PC-9 (cell line): ENCODE measurements around the gene OR56A5. TPM values are rescaled to one million over a fixed set of nuclear protein-coding genes. Genes with fewer than 3 reads are reported as not detected.

Experiments
- BruUV-seq: library from RNA; stranded (reverse); fragments of 400-500 nt; replicated peaks from 2 replicates; lab custom pipeline; 2021; lab: Mats Ljungman, UMichigan
- CTCF ChIA-PET: fragments of 300-600 bp; sonication (Branson Sonifier 250); formaldehyde crosslinking; loops from one replicate; lab custom pipeline; 2022; ENCODE audit warnings: antibody characterized with exemption; lab: Charles Lee
- POLR2A ChIA-PET: fragments of 300-600 bp; sonication (Branson Sonifier 250); formaldehyde crosslinking; loops from one replicate; lab custom pipeline; 2022; ENCODE audit warnings: antibody characterized with exemption; ENCODE audit not compliant: unreplicated experiment; lab: Charles Lee
- DNase-seq, 2 experiments: peaks; one replicate each; pipeline versions ENCODE4 v3.0.0 to v3.0.0-alpha.2; 2015 to 2022; ENCODE audit warnings: mixed read lengths in 1 of 2
- H2AFZ ChIP-seq: fragments of 200-600 bp; sonication (generic); 2 replicates; pipeline ENCODE4 v1.8.1; 2017; ENCODE audit warnings: antibody characterized with exemption
- H3F3A ChIP-seq: fragments of 200-600 bp; sonication (generic); 2 replicates; pipeline ENCODE4 v1.8.1; 2017; ENCODE audit warnings: antibody characterized with exemption, mild to moderate bottlenecking, low read depth; ENCODE audit not compliant: insufficient read depth
- H3K27ac ChIP-seq: fragments of 200-600 bp; sonication (generic); 2 replicates; pipeline ENCODE4 v1.6.1; 2016; ENCODE audit warnings: mixed run types
- H3K27me3 ChIP-seq: fragments of 200-600 bp; sonication (generic); 2 replicates; pipeline ENCODE4 v1.6.1; 2016; ENCODE audit warnings: low read depth, mixed run types; ENCODE audit not compliant: insufficient read depth
- H3K36me3 ChIP-seq: fragments of 200-600 bp; sonication (generic); 2 replicates; pipeline ENCODE4 v1.6.1; 2016; ENCODE audit warnings: low read depth, mixed run types
- H3K4me1 ChIP-seq: fragments of 200-600 bp; sonication (generic); replicated peaks from 2 replicates; pipeline ENCODE4 v1.6.1; 2016; ENCODE audit warnings: mixed run types; ENCODE audit not compliant: insufficient read depth
- H3K4me2 ChIP-seq: fragments of 200-600 bp; sonication (generic); 2 replicates; pipeline ENCODE4 v1.6.1; 2017; ENCODE audit warnings: mixed run types
- H3K4me3 ChIP-seq: fragments of 200-600 bp; sonication (generic); 2 replicates; pipeline ENCODE4 v1.6.1; 2016; ENCODE audit warnings: mixed run types
- H3K79me2 ChIP-seq: fragments of 200-600 bp; sonication (generic); 2 replicates; pipeline ENCODE4 v1.6.1; 2017; ENCODE audit warnings: low read depth, mixed run types
- H3K9me2 ChIP-seq: fragments of 200-600 bp; sonication (generic); 2 replicates; pipeline ENCODE4 v1.8.1; 2017; ENCODE audit warnings: mild to moderate bottlenecking; ENCODE audit not compliant: insufficient read depth
- H3K9me3 ChIP-seq: fragments of 200-600 bp; sonication (generic); 2 replicates; pipeline ENCODE4 v1.8.1; 2016; ENCODE audit warnings: low read depth; ENCODE audit not compliant: insufficient read depth
- H4K20me1 ChIP-seq: fragments of 200-600 bp; sonication (generic); 2 replicates; pipeline ENCODE4 v1.8.1; 2017; ENCODE audit not compliant: insufficient read depth
- CTCF ChIP-seq: fragments of 200-600 bp; sonication (generic); conservative IDR thresholded peaks from 2 replicates; pipeline ENCODE4 v1.6.1; 2017; ENCODE audit warnings: mixed run types, antibody characterized with exemption, mild to moderate bottlenecking, moderate library complexity
- EZH2 ChIP-seq: fragments of 200-600 bp; sonication (generic); IDR thresholded peaks from 2 replicates; pipeline ENCODE4 v1.8.0; 2017; ENCODE audit warnings: antibody characterized with exemption, low read depth
- intact Hi-C: fragments of 100-400 bp; cut with micrococcal nuclease; formaldehyde crosslinking; loops from one replicate; pipeline ENCODE4 v1.10.0; 2022; ENCODE audit not compliant: unreplicated experiment
- total RNA-seq: library from RNA; stranded (reverse); gene quantifications from 2 replicates; pipeline ENCODE4 v1.2.3, GENCODE V29; 2021

The OR56A5 gene
- total RNA-seq, 1 experiment from 2014 or later: not detected

DNA sequence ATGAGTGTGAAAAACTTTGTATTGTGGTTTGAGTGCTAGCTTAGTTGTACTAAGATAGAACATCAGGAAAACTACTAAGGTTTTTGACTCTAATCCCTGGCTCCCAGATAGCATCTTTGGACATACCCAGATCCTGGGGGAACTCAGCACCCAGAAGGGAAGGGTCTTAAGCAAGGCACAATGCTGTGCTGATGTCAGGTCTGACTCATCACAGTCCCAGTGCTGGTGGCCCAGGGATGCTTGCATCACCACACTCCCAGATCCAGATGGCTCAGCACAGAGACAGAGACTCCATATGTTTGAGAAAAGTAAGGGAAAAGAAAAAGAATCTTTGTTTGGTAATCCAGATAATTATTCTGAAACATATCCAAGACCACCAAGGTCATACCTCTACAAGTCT lies 44.5 kb downstream of the OR56A5 start:
- BruUV-seq: no TSS peak
- no peaks in the 10 kb centered on the region for H3K9me2 ChIP-seq
- ChIA-PET CTCF (no interaction called here), POLR2A (no interaction called here)
- H3K9me3 ChIP-seq: no peaks in the 10 kb centered on the region
- no peak overlapping the region for H2AFZ ChIP-seq
- no peaks in the 10 kb centered on the region for H3F3A ChIP-seq
- no peaks in the 10 kb centered on the region for H3K4me1 ChIP-seq
- intact Hi-C loops: no loop called here
- TF ChIP-seq EZH2 (no peak), CTCF (no peak)
- no peaks in the 10 kb centered on the region for H3K79me2 ChIP-seq
- no peak overlapping the region for H3K27ac ChIP-seq
- no peak for DNase-seq
- H3K4me3 ChIP-seq: no peak overlapping the region
- no peaks in the 10 kb centered on the region for H3K27me3 ChIP-seq
- no peaks in the 10 kb centered on the region for H4K20me1 ChIP-seq
- H3K36me3 ChIP-seq: no peaks in the 10 kb centered on the region
- no peak overlapping the region for H3K4me2 ChIP-seq

- no peak overlapping the region for H2AFZ ChIP-seq
- CTCF ChIA-PET: no interaction called here
- H3K4me3 ChIP-seq: no peak overlapping the region
- H4K20me1 ChIP-seq: no peaks in the 10 kb centered on the region
- no TSS peak for BruUV-seq
- H3K79me2 ChIP-seq: no peaks in the 10 kb centered on the region
- TF ChIP-seq EZH2 (no peak), CTCF (no peak)
- no peaks in the 10 kb centered on the region for H3K4me1 ChIP-seq
- POLR2A ChIA-PET: no interaction called here
- no peaks in the 10 kb centered on the region for H3K9me3 ChIP-seq
- no peaks in the 10 kb centered on the region for H3F3A ChIP-seq
- H3K9me2 ChIP-seq: no peaks in the 10 kb centered on the region
- intact Hi-C loops: no loop called here
- no peaks in the 10 kb centered on the region for H3K36me3 ChIP-seq
- H3K27ac ChIP-seq: no peak overlapping the region
- H3K27me3 ChIP-seq: no peaks in the 10 kb centered on the region
- no peak overlapping the region for H3K4me2 ChIP-seq
- DNase-seq: no peak
Measured at GRCh38 chr11:5923427-5923776, 44.9 kb downstream of the OR56A5 start.

GRCh38 chr11:5922749-5923426 lies 45.4 kb downstream of the OR56A5 start:
- ChIA-PET POLR2A (no interaction called here), CTCF (no interaction called here)
- Histone ChIP-seq H3K79me2 (no peaks in the 10 kb centered on the region), H2AFZ (no peak overlapping the region), H3K4me2 (no peak overlapping the region), H3K27ac (no peak overlapping the region), H3K36me3 (no peaks in the 10 kb centered on the region), H3K9me3 (no peaks in the 10 kb centered on the region), H3K9me2 (no peaks in the 10 kb centered on the region), H4K20me1 (no peaks in the 10 kb centered on the region), H3K27me3 (no peaks in the 10 kb centered on the region), H3K4me3 (no peak overlapping the region), H3K4me1 (no peaks in the 10 kb centered on the region), H3F3A (no peaks in the 10 kb centered on the region)
- no peak for TF ChIP-seq EZH2
- TF ChIP-seq CTCF: no peak
- BruUV-seq: no TSS peak
- no peak for DNase-seq
- intact Hi-C loops: no loop called here

Other genes with a start within 250 kb of the OR56A5 start
- gene OR56B1, start 232.0 kb downstream of the OR56A5 start, total RNA-seq: not detected in 2 replicates
- not detected in 2 replicates for gene OR52N4, start 214.3 kb downstream of the OR56A5 start, total RNA-seq
- gene OR52N5, start 185.1 kb downstream of the OR56A5 start, total RNA-seq: not detected in 2 replicates
- not detected in 2 replicates for gene OR52N1, start 177.2 kb downstream of the OR56A5 start, total RNA-seq
- not detected in 2 replicates for gene OR52N2, start 159.6 kb downstream of the OR56A5 start, total RNA-seq
- not detected in 2 replicates for gene OR52E6, start 126.6 kb downstream of the OR56A5 start, total RNA-seq
- not detected in 2 replicates for gene OR52E8, start 110.8 kb downstream of the OR56A5 start, total RNA-seq
- not detected in 2 replicates for gene OR52E4, start 87.9 kb downstream of the OR56A5 start, total RNA-seq
- gene OR52E5, start 75.3 kb downstream of the OR56A5 start, total RNA-seq: not detected in 2 replicates
- not detected in 2 replicates for gene OR56A3, start 26.2 kb downstream of the OR56A5 start, total RNA-seq
- gene OR52L1, start 18.5 kb upstream of the OR56A5 start, total RNA-seq: not detected in 2 replicates
- not detected in 2 replicates for gene OR56A4, start 38.5 kb upstream of the OR56A5 start, total RNA-seq
- gene OR56A1, start 62.3 kb upstream of the OR56A5 start, total RNA-seq: not detected in 2 replicates
- gene OR56B4, start 139.2 kb upstream of the OR56A5 start, total RNA-seq: not detected in 2 replicates
- not detected in 2 replicates for gene OR52B2, start 201.8 kb upstream of the OR56A5 start, total RNA-seq
- not detected in 2 replicates for gene OR52W1, start 230.7 kb upstream of the OR56A5 start, total RNA-seq
- not detected in 2 replicates for gene C11orf42, start 237.1 kb upstream of the OR56A5 start, total RNA-seq